Amygdala (tissue), 56 donors: ENCODE data around the gene ACTRT3.

Experiments
- DNase-seq, 56 donors: peaks; one replicate each; lab custom pipeline; 2025; lab: John Stamatoyannopoulos, UW

ACTRT3 gene

DNA sequence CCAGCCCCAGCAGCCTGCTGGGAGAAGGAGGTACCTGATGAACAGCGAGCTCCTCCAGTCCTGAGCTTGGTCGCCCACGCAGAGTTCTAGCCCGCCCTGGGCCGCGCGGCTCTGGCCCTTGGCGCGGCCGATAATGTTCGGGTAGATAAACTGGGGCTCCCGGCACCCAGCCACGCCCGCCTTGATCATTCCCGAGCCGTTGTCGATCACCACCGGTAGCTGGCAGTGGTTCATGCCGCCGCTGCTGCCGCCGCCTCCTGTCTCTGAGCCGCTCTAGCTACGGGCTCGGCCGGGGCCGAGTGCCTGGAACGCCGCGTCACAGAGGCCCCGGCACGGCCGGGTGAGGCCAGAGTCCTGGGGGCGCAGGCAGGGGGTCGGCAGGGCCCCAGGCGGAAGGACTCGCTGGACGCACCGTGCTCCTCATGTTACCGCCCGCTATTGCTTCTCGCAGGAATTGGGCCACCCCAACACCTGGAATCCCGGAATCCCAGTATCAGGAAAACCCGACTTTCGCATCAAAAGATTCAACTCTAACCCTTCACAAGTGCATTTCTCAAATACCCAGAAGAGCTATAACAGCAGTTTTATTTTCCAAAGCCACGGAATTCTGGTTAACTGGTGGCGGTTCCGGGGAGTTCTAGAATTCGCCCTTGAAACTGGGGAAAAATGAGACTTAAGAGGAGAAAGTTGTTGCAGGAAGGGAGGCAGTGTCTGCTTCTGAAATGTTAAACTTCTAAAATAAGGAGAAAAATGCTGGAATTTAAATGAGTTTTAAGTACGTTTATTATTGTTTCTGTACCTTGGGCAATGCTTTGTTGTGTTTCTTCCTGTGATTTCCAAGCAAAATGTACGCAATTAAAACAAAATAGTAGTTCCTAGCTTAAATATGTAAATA is at the start of gene ACTRT3:
Gene ACTRT3 (minus strand): TSS at position 275 of the 895 bp plus-strand sequence. CDS start 41 bp downstream, at position 234.
- peak in 47 of 56 donors; percentile 3 to 83 (median 36) for DNase-seq

DNA sequence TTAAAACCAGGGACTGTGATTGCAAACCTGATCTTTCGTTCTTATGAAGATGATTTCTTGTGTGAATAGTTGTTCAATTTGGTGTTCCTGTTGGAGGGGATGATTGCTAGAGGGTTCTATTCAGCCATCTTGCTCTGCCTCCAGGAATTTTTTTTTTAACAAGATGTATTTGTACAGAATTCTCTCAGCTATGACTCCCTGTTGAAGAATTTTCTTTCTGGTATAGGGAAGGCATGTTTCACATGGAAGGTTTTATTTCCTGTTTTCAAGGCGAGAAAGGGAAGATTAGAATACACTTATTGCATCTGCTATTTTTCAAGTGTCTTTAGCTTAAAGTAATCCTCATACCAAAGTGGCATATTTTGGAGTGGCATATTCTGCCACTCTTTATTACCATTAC is 49.0 kb upstream of the ACTRT3 start:
- DNase-seq = no peak

DNA sequence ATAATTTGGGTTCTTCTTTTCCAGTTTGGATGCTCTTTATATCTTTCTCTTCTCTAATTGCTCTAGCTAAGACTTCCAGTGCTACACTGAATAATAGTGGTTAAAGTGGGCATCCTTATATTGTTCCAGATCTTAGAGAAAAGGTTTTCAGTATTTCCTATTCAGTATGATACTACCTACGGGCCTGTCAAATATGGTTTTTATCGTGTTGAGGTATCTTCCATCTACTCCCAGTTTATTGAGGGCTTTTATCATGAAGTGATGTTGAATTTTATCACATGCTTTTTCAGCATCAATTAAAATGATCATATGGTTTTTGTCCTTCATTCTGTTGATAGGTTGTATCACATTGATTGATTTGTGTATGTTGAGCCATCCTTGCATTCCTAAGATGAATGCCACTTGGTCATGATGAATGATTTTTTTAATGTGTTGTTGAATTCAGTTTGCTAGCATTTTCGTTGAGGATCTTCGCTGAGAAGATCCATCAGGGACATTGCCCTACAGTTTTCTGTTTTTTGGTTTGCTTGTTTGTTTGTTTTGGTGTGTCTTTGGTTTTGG is 46.3 kb upstream of the ACTRT3 start:
- no peak for DNase-seq

DNA sequence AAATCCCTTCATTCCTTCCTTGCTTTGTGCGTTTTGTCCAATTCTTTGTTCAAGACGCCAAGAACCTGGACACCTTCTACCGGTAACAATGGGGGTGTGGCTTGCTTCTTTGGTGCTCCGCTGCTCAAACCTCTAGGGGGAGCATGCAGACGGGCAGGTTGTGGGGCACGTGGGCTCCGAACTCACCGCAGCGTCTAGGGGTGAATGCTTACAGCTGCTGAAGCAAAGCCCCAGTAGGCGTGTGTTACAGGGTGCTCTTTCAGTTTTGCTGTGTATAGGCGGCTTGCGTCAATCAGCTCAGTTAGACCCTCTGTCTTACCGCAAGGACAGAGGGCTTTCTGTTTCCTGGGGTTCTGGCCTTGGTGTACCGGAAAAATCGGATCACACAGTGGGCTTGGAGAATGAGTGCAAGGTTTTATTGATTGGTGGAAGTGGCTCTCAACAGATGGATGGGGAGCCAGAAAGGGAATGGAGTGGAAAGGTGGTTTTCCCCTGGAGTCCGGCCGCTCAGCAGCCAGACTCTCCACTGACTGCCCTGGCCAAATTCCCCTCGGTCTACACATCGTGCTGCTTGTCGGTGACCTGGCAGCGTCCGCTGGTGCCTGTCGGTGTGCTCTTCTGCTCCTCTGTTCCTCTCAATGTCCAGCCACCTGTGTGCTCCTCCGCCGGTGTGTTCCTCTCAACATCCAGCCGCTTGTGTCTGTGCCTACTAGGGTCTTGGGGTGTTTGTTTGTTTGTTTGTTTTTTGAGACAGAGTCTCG is 44.6 kb upstream of the ACTRT3 start:
- DNase-seq = peak in 4 of 56 donors; percentile 2 to 5 (median 2)

DNA sequence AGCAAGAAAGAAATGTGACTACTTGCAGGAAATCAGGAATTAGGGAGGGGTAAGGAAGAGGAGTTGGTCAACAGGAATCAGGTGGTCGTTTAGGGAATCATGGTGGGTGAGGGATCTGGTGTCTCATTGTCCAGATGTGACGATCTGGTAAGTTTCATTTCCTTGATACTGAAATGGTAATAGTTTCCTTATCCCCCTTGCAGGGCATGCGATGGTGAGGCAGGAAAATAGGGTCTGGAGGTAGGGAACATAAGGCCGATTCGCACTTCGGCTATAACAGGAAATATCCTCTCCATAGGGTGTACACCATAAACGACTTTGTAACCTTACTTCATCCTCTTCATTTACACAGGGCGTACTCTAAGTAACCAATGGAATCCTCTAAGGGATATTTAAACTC is 43.9 kb upstream of the ACTRT3 start:
- no peak for DNase-seq

DNA sequence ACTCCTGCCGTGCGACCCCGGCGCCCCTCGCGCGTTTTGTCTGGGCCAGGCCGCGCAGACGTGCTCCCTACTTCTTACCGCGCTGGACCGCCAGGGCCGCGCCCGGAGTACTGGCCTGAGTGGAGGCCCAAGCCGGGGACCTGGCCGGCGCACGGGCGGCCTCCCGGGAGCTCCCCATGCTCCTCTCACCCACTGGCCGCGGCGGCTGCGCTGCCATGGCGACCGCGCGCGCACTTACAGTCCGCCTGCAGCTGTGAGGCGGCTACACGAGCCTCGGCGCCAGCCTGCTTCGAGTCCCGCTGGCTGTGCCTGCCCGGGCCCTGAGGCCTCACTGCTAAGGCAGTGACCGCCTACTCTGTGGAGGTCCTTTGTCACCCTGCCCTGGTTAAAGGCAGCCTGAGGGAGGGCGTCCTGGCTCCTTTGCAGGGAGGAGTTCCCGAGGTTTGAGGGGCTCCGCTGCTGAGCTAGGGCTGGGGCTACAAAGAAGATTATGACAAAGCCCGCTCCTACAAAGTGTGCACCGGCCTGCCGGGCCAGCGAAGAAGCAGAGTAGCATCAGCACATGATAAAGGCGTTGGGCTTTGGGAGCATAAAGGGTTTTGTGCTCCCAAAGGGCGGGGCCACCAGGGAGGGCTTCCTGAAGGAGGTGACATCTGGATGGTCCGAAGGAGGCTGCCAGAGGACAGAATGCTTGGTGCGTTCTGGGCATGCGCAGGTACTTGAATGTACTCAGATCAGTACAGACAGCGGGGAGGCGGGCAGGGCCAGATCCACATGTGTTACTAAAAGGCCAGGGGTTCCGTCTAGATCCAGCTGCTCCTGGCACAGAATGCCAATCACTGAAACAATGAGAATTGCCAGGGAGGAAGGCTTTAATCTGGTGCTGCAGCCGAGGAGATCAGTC is 43.2 kb upstream of the ACTRT3 start, which contains the start of the genes LRRC34 and LRRIQ4:
Gene LRRC34 (minus strand): TSS at position 573 of the 904 bp plus-strand sequence. CDS start 356 bp downstream, at position 217.
Gene LRRIQ4 (plus strand): TSS at position 539 of the 904 bp plus-strand sequence. CDS start 9,052 bp downstream, outside the sequence.
- DNase-seq = peak in 50 of 56 donors; percentile 10 to 72 (median 50)

DNA sequence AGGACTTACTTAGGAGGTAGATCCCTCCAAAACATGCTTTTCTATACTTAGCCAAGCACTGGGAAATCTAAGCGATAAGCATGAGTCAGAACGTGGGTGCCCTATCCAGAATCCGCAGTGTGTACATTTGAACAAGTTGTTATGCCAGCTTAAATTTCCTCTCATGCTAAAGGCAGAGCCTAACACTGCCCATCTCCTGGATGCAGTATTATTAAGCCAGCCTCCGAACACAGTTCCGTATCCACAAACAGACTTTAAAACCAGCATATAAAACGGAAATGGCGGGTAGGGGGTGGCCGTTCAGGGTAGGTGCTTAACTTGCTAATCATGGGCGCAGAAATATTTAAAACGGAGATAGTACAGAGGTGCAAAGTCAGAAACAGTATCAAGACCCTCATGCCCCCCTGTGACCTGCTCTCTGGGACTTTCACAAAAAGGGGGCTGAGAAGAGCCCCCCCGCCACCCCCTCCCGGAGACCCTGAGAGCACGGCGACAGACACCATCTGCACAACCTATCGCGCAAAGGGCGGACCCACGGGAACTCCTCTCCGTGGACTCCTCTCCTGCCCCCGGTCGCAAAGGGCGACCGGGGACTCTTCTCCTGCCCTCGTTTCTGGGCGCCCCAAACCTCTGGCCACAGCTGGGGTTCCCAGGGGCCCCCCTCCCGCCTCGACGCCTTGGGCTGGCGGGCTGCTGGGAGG is 42.4 kb upstream of the ACTRT3 start:
- DNase-seq = peak in 20 of 56 donors; percentile 3 to 56 (median 19)

DNA sequence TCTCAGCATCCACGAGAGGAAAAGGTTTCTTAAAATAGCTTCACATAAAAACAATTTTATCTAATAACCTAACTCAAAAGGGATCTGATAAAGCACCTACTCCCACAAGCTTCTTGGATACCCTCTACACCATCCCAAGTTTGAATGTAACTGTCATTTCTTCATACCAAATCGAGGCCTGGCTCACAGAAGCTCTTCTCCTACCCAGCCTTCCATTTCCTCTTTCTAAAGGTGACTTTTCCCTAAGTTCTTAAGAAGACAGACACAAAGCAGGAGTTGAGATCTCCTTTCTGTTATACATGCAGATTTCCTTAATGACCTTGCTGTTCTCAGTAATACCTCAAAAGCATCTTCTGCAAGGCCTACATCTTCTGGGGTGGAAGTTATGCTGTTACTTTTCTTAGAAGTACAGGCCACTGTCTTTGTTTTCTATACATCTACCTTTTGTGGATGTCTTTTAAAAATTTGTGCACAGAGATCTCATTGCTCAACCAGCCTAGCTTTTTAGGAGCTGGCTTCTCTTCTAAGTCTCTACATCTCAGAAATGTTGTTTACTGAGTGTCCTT is 40.0 kb upstream of the ACTRT3 start:
- no peak for DNase-seq

DNA sequence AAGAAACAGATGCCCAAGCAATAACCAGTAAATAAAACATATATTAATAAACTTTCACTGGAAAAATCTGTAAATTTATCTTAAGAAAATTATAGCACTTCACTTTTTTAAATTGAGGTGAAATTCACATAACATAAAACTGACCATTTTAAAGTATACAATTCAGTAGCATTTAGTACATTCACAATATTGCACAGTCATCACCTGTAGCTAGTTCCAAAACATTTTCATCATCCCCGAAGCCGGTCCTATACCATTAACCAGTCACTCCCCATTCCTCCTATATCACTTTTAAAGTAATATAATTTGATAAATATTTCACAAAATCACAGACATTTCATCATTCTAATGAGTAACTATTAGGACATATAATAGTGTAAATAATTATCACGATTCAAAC is 35.3 kb upstream of the ACTRT3 start:
- no peak for DNase-seq

DNA sequence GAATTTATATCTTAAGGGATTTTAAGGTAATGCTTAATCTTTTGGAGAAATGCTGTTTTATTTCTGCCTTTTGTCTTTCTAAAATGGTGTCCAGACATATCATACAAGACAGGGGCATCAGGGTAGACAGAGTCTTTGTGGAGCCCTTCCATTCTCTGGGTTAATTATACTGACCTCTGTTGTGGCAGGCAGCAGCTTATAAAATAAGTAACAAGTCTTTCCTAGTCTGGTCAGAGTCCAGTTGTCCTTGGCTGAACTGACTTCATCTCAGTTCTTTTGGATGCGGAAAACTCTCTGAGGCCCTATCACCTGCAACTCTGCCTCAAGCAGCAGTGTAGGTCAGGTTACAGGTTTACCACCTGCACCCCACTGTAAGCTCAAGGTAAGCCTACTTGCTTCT is 23.0 kb upstream of the ACTRT3 start:
- no peak for DNase-seq

DNA sequence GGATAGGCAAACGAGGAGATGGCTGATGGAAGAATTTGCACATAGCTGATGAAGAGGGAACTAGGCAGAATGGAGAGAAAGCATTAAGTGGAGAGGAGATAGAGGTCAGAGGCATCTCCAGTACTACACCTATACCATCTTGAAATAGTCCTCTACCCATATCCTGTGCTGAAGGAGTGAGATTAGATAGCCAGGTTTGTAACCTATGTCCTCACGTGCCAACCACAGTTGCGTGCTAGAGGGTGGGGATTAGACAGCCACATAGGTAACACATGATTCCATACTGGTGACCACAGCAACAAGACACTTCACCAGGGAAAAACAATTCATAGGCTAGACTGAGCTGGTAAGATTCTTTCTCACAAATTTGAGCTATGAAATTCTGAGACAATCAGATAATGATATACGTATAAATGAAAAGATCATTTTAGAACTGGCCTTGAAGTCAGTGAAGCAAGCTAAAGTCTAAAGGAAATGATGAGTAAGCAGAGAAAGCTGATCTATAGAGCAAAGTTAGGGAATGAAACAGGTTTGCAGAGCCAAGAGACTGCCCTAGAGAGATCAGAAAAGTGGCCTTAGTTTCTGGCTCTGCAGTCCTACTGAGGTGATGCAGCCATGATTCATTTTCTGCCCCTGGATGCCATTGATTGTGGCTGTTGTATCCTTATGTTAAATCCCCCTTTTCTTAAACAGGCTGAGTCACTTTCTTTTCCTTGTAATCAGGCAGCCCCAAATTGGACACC is 21.5 kb upstream of the ACTRT3 start:
- no peak for DNase-seq

DNA sequence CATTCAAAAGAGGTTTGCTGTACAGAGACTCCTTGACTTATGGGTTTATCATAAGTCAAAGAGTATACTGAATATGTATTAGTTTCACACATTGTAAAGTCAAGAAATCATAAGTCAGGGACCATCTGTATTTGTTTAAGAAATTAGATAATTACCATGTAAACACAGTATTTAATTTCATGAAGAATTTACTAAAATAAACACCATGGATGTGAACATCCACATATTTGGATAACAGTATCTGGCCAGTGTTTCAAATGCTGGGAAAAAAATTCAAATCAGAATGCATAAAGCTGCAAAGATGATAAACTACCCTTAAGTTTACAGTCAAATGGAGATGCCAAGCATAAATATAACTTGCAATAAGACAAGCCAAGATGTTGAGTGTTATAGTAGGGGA is 20.9 kb upstream of the ACTRT3 start:
- DNase-seq = no peak

DNA sequence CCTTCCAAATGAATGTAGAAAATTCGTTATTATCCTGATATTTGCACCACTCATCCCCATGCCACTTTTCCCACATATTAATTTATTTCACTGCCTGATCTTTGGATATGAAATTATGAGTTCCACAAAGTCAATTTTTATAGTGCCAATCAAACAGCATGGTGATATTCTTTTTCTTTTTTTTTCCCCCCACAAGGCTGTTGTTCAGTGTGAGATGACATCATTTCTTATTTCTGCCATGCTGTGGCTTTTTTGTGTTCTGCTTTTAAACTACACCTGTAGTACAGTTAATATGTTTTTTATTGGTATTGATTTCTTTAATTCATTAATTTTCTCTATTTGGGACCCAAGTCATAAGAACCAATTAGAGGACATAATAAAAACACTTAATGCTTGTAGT is 18.4 kb upstream of the ACTRT3 start:
- no peak for DNase-seq

DNA sequence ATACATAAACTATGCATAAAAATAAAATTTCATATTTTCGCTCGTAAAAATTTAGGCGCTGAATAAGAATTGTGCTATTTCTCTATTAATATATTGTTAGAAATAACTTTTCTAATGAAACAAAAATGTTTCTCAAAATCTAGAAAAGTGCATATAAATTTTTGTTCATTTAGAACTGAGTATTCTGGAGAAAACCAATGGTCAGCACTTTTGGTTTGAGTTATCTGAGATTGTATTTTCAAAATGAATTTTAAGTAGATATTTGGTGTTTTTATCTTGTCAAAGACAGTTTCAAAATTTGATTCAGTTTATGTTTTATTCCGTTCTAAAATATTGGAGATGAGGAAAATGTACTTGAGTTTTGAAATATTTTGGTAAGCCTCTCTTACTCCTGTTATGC is 17.8 kb upstream of the ACTRT3 start:
- no peak for DNase-seq

DNA sequence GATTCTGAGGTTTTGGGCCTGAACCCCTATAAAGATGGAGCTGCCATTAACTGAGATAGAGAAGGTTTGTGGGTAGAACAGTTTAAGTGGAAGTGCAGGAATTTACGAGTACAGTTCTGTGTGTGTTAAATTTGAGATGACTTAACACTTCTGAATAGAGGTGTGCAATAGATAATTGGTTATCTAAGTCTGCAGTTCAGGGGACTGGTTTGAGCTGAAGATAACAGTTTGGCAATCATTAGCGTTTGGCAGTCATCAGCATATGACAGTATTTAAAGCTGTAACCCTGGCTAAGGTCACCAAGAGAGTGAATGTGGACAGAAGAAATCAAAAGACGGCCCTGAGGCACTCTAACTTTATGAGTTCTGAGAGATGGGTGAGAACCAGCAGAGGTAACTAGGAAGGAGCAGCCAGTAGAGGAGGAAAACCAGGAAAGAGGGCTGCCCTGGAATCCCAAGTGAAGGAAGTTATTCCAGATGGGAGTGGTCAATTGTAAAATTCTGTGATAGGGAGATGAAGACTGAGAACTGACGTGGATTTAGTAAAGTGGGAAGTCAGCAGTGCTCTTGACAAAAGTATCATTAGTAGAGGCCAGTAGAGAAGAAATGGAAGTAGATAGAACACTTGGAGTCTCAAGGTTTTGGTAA is 12.0 kb upstream of the ACTRT3 start:
- DNase-seq = no peak

DNA sequence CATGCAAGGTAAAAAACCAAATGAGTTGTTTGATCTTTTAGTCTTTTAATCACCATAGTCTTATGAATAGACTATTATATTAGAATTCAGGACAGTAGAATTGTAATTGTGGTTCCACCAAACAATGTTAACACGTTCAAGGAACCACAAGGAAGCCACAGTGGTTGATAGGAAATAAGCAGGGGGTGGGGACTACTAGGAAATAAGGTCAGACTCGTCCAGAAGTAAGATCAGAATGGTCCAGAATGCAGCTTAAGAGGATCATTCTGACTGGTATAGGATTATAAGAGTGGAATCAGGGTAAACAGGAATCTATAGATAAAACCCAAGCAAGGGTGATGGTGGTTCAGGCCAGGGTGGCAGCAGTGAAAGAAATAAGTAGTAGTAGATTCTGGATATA is 11.4 kb upstream of the ACTRT3 start:
- no peak for DNase-seq

DNA sequence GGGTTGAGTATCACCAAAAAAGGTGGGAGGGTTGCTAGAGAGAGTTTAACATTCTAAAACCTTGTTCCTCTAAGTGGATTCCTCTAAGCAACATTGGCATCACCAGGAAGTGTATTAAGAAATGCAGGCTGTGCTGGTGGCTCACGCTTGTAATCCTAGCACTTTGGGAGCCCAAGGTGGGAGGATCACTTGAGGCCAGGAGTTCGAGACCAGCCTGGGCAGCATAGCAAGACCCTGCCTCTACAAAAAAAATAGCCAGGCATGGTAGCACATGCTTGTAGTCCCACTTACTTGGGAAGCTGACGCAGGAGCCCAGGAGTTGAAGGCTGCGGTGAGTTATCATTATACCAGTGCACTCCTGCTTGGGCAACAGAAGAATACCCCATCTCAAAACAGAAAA is 8.5 kb upstream of the ACTRT3 start:
- DNase-seq = no peak

DNA sequence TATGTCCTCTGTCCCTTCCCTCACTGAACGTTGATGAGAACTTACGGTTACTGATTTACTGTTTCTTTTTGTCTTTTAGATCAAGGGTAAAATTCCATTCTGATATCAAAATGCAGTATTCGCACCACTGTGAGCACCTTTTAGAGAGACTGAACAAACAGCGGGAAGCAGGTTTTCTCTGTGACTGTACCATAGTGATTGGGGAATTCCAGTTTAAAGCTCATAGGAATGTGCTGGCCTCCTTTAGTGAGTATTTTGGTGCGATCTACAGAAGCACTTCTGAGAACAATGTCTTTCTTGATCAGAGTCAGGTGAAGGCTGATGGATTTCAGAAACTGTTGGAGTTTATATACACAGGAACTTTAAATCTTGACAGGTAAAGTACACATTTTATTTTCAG is 4.8 kb upstream of the ACTRT3 start:
- no peak for DNase-seq
